ENCODE data around the gene E2F4. TPM values are rescaled to one million over a fixed set of nuclear protein-coding genes. Genes with fewer than 3 reads are reported as not detected.

The E2F4 gene
- total and polyA plus RNA-seq, 2 of the 13 experiments (the other 11 are each of a cell fraction or from before 2014, with no cell fraction given), result 84.8 to 91.2 TPM

DNA sequence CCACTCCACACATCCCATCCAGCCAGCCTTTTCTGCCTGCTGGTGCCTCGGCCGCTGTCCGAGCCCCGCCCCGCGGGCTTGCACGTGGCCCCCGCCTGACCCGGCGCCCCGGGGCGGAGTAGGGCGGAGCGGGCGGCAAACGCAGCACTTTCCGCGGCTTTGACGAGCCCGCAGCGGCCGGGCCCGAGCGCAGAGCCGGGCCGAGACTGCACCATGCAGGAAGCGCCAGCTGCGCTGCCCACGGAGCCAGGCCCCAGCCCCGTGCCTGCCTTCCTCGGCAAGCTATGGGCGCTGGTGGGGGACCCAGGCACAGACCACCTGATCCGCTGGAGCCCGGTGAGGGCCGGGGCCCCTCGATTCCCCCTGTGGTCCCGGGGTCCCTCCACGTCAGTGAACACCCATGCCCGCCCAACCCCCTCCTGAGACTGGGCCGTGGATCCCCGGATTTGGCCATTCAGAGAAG, 27.3 kb upstream of the E2F4 start, which contains the start of gene HSF4 (continued):
- TF ChIP-seq LRRFIP1 (CRISPR knock-in tag; conservative IDR thresholded peaks at IDR 0.05) (no peak), ZBTB40 (IDR thresholded peaks at IDR 0.05) (no peak), ZBTB40 (CRISPR knock-in tag; IDR thresholded peaks at IDR 0.05) (no peak), ZNF703 (CRISPR knock-in tag; IDR thresholded peaks at IDR 0.05; ENCODE audit: borderline replicate concordance) (no peak; the same call in 1 of the 2 replicates), RFX5 (IDR thresholded peaks at IDR 0.05; ENCODE audit: low read depth, low read length) (no peak), ZNF839 (CRISPR knock-in tag; IDR thresholded peaks at IDR 0.05; ENCODE audit: borderline replicate concordance) (no peak), ZNF10 (CRISPR knock-in tag; IDR thresholded peaks at IDR 0.05; ENCODE audit: borderline replicate concordance, low read depth) (no peak), ZFP41 (CRISPR knock-in tag; IDR thresholded peaks at IDR 0.05; ENCODE audit: borderline replicate concordance) (no peak), SIN3B (IDR thresholded peaks at IDR 0.05; ENCODE audit: low read length) (no peak), ZNF367 (CRISPR knock-in tag; IDR thresholded peaks at IDR 0.05; ENCODE audit: borderline replicate concordance) (peak; percentile 84; the same call in 1 of the 2 replicates), MED1 (CRISPR knock-in tag; IDR thresholded peaks at IDR 0.05) (peak; percentile 89), GTF3A (CRISPR knock-in tag; conservative IDR thresholded peaks at IDR 0.05) (no peak), ZBTB34 (CRISPR knock-in tag; IDR thresholded peaks at IDR 0.05) (peak; percentile 77), REPIN1 (CRISPR knock-in tag; IDR thresholded peaks at IDR 0.05; ENCODE audit: borderline replicate concordance, low read depth) (peak; percentile 89; the same call in 1 of the 2 replicates), HDAC1 (CRISPR knock-in tag; IDR thresholded peaks at IDR 0.05) (peak; percentile 91)
- TF ChIP-seq, protein P1, sequence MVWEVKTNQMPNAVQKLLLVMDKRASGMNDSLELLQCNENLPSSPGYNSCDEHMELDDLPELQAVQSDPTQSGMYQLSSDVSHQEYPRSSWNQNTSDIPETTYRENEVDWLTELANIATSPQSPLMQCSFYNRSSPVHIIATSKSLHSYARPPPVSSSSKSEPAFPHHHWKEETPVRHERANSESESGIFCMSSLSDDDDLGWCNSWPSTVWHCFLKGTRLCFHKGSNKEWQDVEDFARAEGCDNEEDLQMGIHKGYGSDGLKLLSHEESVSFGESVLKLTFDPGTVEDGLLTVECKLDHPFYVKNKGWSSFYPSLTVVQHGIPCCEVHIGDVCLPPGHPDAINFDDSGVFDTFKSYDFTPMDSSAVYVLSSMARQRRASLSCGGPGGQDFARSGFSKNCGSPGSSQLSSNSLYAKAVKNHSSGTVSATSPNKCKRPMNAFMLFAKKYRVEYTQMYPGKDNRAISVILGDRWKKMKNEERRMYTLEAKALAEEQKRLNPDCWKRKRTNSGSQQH (CRISPR knock-in tag; IDR thresholded peaks at IDR 0.05; ENCODE audit: low read depth), result 0 out of 2 replicates have a peak, but pooled peaks have one; percentile 64
